ENCODE data around the gene RAPGEF1. TPM values are rescaled to one million over a fixed set of nuclear protein-coding genes. Genes with fewer than 3 reads are reported as not detected.

The RAPGEF1 gene
- total and polyA plus RNA-seq, 2 experiments from 2014 or later = 9.9 to 82.8 TPM

GRCh38 chr9:131591845-131592208 lies 148.0 kb downstream of the RAPGEF1 start:
- H3K9me3 Mint-ChIP-seq = no peaks in the 10 kb centered on the region
- Histone ChIP-seq H3K4me1 (ENCODE audit: insufficient read depth) (no peaks in the 10 kb centered on the region), H2AFZ (no peak overlapping the region), H3K27me3 (ENCODE audit: insufficient read depth) (no peaks in the 10 kb centered on the region), H4K20me1 (replicated peaks; ENCODE audit: insufficient read depth) (no peaks in the 10 kb centered on the region), H3K4me2 (no peak overlapping the region), H3K9me2 (ENCODE audit: insufficient read depth) (no peaks in the 10 kb centered on the region), H3K4me3 (no peak overlapping the region), H3K36me3 (ENCODE audit: insufficient read depth) (no peaks in the 10 kb centered on the region; the same call in 1 of the 2 replicates), H3F3A (replicated peaks; ENCODE audit: low read depth) (0 out of 2 replicates have a peak, but pooled peaks cover 3% of the 10 kb centered on the region), H3K79me2 (replicated peaks; ENCODE audit: insufficient read depth) (no peaks in the 10 kb centered on the region), H3K27ac (ENCODE audit: low read depth) (0 out of 2 replicates have a peak overlapping the region, but pooled peaks have one; percentile 19)
- DNase-seq (ENCODE audit: low spot score) = no peak
- no peak overlapping the region for H3K4me3 Mint-ChIP-seq
- H3K4me1 Mint-ChIP-seq = no peaks in the 10 kb centered on the region
- ATAC-seq = no peak
- H3K27me3 Mint-ChIP-seq (ENCODE audit: insufficient read depth, low read depth, poor library complexity) = peaks cover 13% of the 10 kb centered on the region
- peak overlapping the region; percentile 78 for H3K27ac Mint-ChIP-seq
- peaks cover 26% of the 10 kb centered on the region for H3K36me3 Mint-ChIP-seq (ENCODE audit: low read depth)
- no peak for TF ChIP-seq NANOG (IDR thresholded peaks at IDR 0.05; ENCODE audit: borderline replicate concordance)
- TF ChIP-seq ZNF462 (CRISPR knock-in tag; IDR thresholded peaks at IDR 0.05) = no peak
- TF ChIP-seq EZH2 (IDR thresholded peaks at IDR 0.05; ENCODE audit: low read depth, unreplicated experiment) = no peak
- no peak for TF ChIP-seq ZNF114 (CRISPR knock-in tag; IDR thresholded peaks at IDR 0.05)
- no peak for TF ChIP-seq CTCF (conservative IDR thresholded peaks at IDR 0.05; ENCODE audit: low read depth in 2 of 2)
- no peak for TF ChIP-seq CREB1 (CRISPR knock-in tag; IDR thresholded peaks at IDR 0.05; ENCODE audit: low read depth)
- TF ChIP-seq POLR2AphosphoS5 (IDR thresholded peaks at IDR 0.05; ENCODE audit: low read depth) = no peak
- no peak for TF ChIP-seq JUNB (IDR thresholded peaks at IDR 0.05; ENCODE audit: unreplicated experiment)
